SU-DHL-6 (cell line): ENCODE measurements around the gene RPL32.

ENCODE experiments used
- EZH2phosphoT487 ChIP-seq: fragments of 200-600 bp; sonication (generic), shearing (Covaris generic); conservative IDR thresholded peaks from 2 replicates; pipeline ENCODE4 v1.6.1; 2018; ENCODE audit warnings: mild to moderate bottlenecking, antibody characterized with exemption, low read length, moderate library complexity, mixed read lengths
- TF ChIP-seq, protein P1 (sequence below): fragments of 200-600 bp; sonication (generic); IDR thresholded peaks from one replicate; pipeline ENCODE4 v1.5.1; 2017; ENCODE audit warnings: antibody characterized with exemption, mild to moderate bottlenecking, low read length, moderate library complexity; ENCODE audit not compliant: insufficient read depth, poor library complexity, severe bottlenecking

- TF ChIP-seq, protein P1, sequence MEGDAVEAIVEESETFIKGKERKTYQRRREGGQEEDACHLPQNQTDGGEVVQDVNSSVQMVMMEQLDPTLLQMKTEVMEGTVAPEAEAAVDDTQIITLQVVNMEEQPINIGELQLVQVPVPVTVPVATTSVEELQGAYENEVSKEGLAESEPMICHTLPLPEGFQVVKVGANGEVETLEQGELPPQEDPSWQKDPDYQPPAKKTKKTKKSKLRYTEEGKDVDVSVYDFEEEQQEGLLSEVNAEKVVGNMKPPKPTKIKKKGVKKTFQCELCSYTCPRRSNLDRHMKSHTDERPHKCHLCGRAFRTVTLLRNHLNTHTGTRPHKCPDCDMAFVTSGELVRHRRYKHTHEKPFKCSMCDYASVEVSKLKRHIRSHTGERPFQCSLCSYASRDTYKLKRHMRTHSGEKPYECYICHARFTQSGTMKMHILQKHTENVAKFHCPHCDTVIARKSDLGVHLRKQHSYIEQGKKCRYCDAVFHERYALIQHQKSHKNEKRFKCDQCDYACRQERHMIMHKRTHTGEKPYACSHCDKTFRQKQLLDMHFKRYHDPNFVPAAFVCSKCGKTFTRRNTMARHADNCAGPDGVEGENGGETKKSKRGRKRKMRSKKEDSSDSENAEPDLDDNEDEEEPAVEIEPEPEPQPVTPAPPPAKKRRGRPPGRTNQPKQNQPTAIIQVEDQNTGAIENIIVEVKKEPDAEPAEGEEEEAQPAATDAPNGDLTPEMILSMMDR: no peak
- TF ChIP-seq EZH2phosphoT487: no peak
Measured at GRCh38 chr3:12838179-12838965, 3.0 kb downstream of the RPL32 start.
